HepG2 (cell line): ENCODE results near the gene CPO. TPM values are rescaled to one million over a fixed set of nuclear protein-coding genes. Genes with fewer than 3 reads are reported as not detected.

Source experiments
- ATAC-seq: fragments of 200-7000 bp; cut with Tn5 transposase; 3 replicates; pipeline ENCODE4 v1.9.1; 2020; ENCODE audit warnings: mild to moderate bottlenecking, moderate library complexity
- BruUV-seq: library from RNA; stranded (reverse); fragments of 400-500 nt; replicated peaks from 2 replicates; lab custom pipeline; 2021; lab: Mats Ljungman, UMichigan
- CTCF ChIA-PET: fragments of 300-600 bp; formaldehyde crosslinking; extraction: SDS; loops from one replicate; lab custom pipeline; 2021; ENCODE audit warnings: low total read pairs, inconsistent platforms, low intra/inter-chr PET ratio; lab: Yijun Ruan, JAX
- POLR2A ChIA-PET: fragments of 350-600 bp; sonication (Branson Sonifier 250); formaldehyde crosslinking; loops from one replicate; lab custom pipeline; 2020; ENCODE audit warnings: antibody characterized with exemption, inconsistent platforms; lab: Yijun Ruan, JAX
- DNase-seq: peaks from one replicate; pipeline ENCODE4 v3.0.0-alpha.2; 2015; ENCODE audit warnings: low spot score
- FAIRE-seq: peaks from 3 replicates; lab custom pipeline; 2011; peaks lifted over from hg19 to GRCh38; lab: Jason Lieb, UNC
- H2AFZ ChIP-seq: one replicate; pipeline ENCODE4 v1.6.1; 2011; ENCODE audit warnings: low read length, inconsistent platforms
- H3K27ac ChIP-seq: fragments of 300-600 bp; 3 replicates; pipeline ENCODE4 v1.8.0; 2011; ENCODE audit warnings: mixed run types, mild to moderate bottlenecking, mixed read lengths, low read length, inconsistent platforms; ENCODE audit not compliant: insufficient read depth; ENCODE audit errors: extremely low read length
- H3K27me3 ChIP-seq, 2 experiments: fragments of 200-600 bp in 1 of 2; 2 replicates in 1 of 2; 3 replicates in 1 of 2; pipeline versions ENCODE4 v1.6.0 to v1.8.0; 2011; ENCODE audit warnings: low read length in 2 of 2, mild to moderate bottlenecking in 2 of 2, moderate library complexity in 2 of 2, inconsistent platforms in 1 of 2; ENCODE audit not compliant: insufficient read depth in 2 of 2, control insufficient read depth in 1 of 2
- H3K36me3 ChIP-seq, 2 experiments: fragments of 200-600 bp in 1 of 2; replicated peaks in 1 of 2; 2 replicates in 1 of 2; 3 replicates in 1 of 2; pipeline versions ENCODE4 v1.5.1 to v1.8.0; 2011; ENCODE audit warnings: low read length in 2 of 2, inconsistent platforms in 1 of 2; ENCODE audit not compliant: insufficient read depth in 2 of 2, control insufficient read depth in 1 of 2
- H3K4me1 ChIP-seq: 2 replicates; pipeline ENCODE4 v1.5.1; 2012; ENCODE audit warnings: low read length, inconsistent platforms; ENCODE audit not compliant: insufficient read depth
- H3K4me2 ChIP-seq: 2 replicates; pipeline ENCODE4 v1.6.0; 2011; ENCODE audit warnings: low read depth, low read length, inconsistent platforms
- H3K4me3 ChIP-seq, 3 experiments: fragments of 200-600 bp in 1 of 3; sonication (generic), shearing (Covaris generic) in 1 of 3; replicated peaks in 1 of 3; 2 replicates each; pipeline ENCODE4 v1.5.1; 2011 to 2016; ENCODE audit warnings: low read length in 3 of 3, inconsistent platforms in 2 of 3, low read depth in 2 of 3, mild to moderate bottlenecking in 2 of 3, control low read depth in 1 of 3, mixed read lengths in 1 of 3; ENCODE audit not compliant: insufficient read depth in 1 of 3
- H3K79me2 ChIP-seq: one replicate; pipeline ENCODE4 v1.6.1; 2011; ENCODE audit warnings: low read length, inconsistent platforms; ENCODE audit not compliant: insufficient read depth
- H3K9ac ChIP-seq: 2 replicates; pipeline ENCODE4 v1.6.0; 2011; ENCODE audit warnings: mild to moderate bottlenecking, low read depth, low read length, inconsistent platforms; ENCODE audit not compliant: insufficient read depth
- H3K9me3 ChIP-seq: 2 replicates; pipeline ENCODE4 v1.5.1; 2012; ENCODE audit warnings: mild to moderate bottlenecking, low read length
- H4K20me1 ChIP-seq: 2 replicates; pipeline ENCODE4 v1.6.0; 2011; ENCODE audit warnings: inconsistent platforms, mild to moderate bottlenecking, low read length, moderate library complexity; ENCODE audit not compliant: insufficient read depth
- CBFB ChIP-seq: sonication (generic); formaldehyde crosslinking; IDR thresholded peaks from 2 replicates; pipeline ENCODE4 v1.4.0; 2020; ENCODE audit warnings: missing genetic modification reagents
- CENPT ChIP-seq: sonication (generic); formaldehyde crosslinking; IDR thresholded peaks from 2 replicates; pipeline ENCODE4 v1.8.0; 2022; ENCODE audit warnings: low read depth, mild to moderate bottlenecking, moderate library complexity, missing genetic modification reagents
- DDIT3 ChIP-seq: sonication (generic); formaldehyde crosslinking; IDR thresholded peaks from 2 replicates; pipeline ENCODE4 v1.4.0; 2020; ENCODE audit warnings: mild to moderate bottlenecking, missing genetic modification reagents
- RBFOX2 ChIP-seq: fragments of 200-400 bp; formaldehyde crosslinking; IDR thresholded peaks from 2 replicates; pipeline ENCODE4 v1.6.1; 2017; ENCODE audit warnings: low read depth, mild to moderate bottlenecking, low read length
- RERE ChIP-seq: IDR thresholded peaks from 2 replicates; pipeline ENCODE4 v1.6.1; 2016; ENCODE audit warnings: low read depth, missing genetic modification reagents, missing compliant biosample characterization
- SKI ChIP-seq: fragments of 450-650 bp; IDR thresholded peaks from one replicate; pipeline ENCODE4 v1.6.1; 2018; ENCODE audit warnings: mild to moderate bottlenecking; ENCODE audit not compliant: partially characterized antibody
- ZIK1 ChIP-seq: sonication (generic); formaldehyde crosslinking; IDR thresholded peaks from 2 replicates; pipeline ENCODE4 v1.5.0; 2020; ENCODE audit warnings: mild to moderate bottlenecking, low read depth, missing genetic modification reagents, borderline replicate concordance
- ZNF441 ChIP-seq: sonication (generic); formaldehyde crosslinking; IDR thresholded peaks from 2 replicates; pipeline ENCODE4 v1.7.0; 2021; ENCODE audit warnings: missing genetic modification reagents, borderline replicate concordance
- WGBS: methylation state at CpG from one replicate; pipeline ENCODE4 v1.1.6; 2017; ENCODE audit warnings: low lambda C conversion rate; 5-methylcytosine and 5-hydroxymethylcytosine counted together
- in situ Hi-C: cut with HindIII; loops from 2 replicates; pipeline ENCODE4 v1.10.0; 2017; ENCODE audit warnings: low pct_unique_long_range_greater_than_20kb; ENCODE audit not compliant: extremely low pct_ligation_motif_present
- intact Hi-C: fragments of 100-400 bp; cut with micrococcal nuclease; formaldehyde crosslinking; loops from one replicate; pipeline ENCODE4 v1.10.0; 2022; ENCODE audit not compliant: unreplicated experiment
- polyA plus RNA-seq, 8 experiments: library from polyadenylated mRNA; depleted of rRNA in 3 of 8; stranded (reverse) in 7 of 8; unstranded in 1 of 8; fragments of >200 nt; fragmentation: Illumina TruSeq in 4 of 8; extraction: Trizol in 4 of 8; gene quantifications; 2 replicates each; pipeline versions ENCODE4 v1.2.1 to v1.2.3, GENCODE V29; 2011 to 2016; ENCODE audit warnings: low read depth in 4 of 8, missing spikeins in 1 of 8, mixed read lengths in 1 of 8; ENCODE audit not compliant: insufficient read depth in 1 of 8
- total RNA-seq, 5 experiments: library from RNA; depleted of rRNA; stranded (reverse); fragments of >200 nt; fragmentation: Illumina TruSeq; extraction: Trizol; gene quantifications; 2 replicates each; pipeline ENCODE4 v1.2.3, GENCODE V29; 2016; ENCODE audit warnings: low read depth in 1 of 5
- TF ChIP-seq, protein P1 (sequence below): sonication (generic); formaldehyde crosslinking; IDR thresholded peaks from 2 replicates; pipeline ENCODE4 v1.5.0; 2020; ENCODE audit warnings: mild to moderate bottlenecking, missing genetic modification reagents, borderline replicate concordance
- TF ChIP-seq, protein P2 (sequence below): IDR thresholded peaks from 2 replicates; pipeline ENCODE4 v1.6.1; 2018; ENCODE audit warnings: missing genetic modification reagents

Gene CPO
- total and polyA plus RNA-seq, 2 of the 13 experiments (the other 11 are each of a cell fraction or from before 2014, with no cell fraction given), result 0.07 TPM; not detected in 1

- WGBS, result 0% methylated on average over 1 of the region's 1 CpG
- no TSS peak for BruUV-seq
- FAIRE-seq (no peak), ATAC-seq (no peak), DNase-seq (no peak)
- no peaks in the 10 kb centered on the region for H3K4me1 ChIP-seq
- intact Hi-C loops, result no loop called here
- ChIA-PET CTCF (no interaction called here), POLR2A (no interaction called here)
- no peak overlapping the region for H3K27ac ChIP-seq
- no peaks in the 10 kb centered on the region for H3K36me3 ChIP-seq
- no peaks in the 10 kb centered on the region for H3K9me3 ChIP-seq
- H3K79me2 ChIP-seq, result no peaks in the 10 kb centered on the region
- no peak overlapping the region for H2AFZ ChIP-seq
- no peak overlapping the region for H3K4me3 ChIP-seq
- H4K20me1 ChIP-seq, result no peaks in the 10 kb centered on the region
- TF ChIP-seq, protein P1, sequence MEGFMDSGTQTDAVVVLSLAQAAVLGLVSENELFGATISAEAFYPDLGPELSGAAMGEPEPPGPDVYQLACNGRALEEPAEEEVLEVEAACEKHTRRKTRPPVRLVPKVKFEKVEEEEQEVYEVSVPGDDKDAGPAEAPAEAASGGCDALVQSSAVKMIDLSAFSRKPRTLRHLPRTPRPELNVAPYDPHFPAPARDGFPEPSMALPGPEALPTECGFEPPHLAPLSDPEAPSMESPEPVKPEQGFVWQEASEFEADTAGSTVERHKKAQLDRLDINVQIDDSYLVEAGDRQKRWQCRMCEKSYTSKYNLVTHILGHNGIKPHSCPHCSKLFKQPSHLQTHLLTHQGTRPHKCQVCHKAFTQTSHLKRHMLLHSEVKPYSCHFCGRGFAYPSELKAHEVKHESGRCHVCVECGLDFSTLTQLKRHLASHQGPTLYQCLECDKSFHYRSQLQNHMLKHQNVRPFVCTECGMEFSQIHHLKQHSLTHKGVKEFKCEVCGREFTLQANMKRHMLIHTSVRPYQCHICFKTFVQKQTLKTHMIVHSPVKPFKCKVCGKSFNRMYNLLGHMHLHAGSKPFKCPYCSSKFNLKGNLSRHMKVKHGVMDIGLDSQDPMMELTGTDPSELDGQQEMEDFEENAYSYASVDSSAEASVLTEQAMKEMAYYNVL, result no peak
- TF ChIP-seq ZIK1 (CRISPR knock-in tag), result no peak
- TF ChIP-seq SKI, result no peak
- no peak for TF ChIP-seq RBFOX2
- no peak for TF ChIP-seq DDIT3
- TF ChIP-seq, all 625 proteins: peak for 0
- in situ Hi-C loops, result no loop called here
- Histone ChIP-seq H3K4me2 (no peak overlapping the region), H3K9ac (no peak overlapping the region), H3K27me3 (no peaks in the 10 kb centered on the region)
These were observed 48.4 kb upstream of the CPO start for GRCh38 chr2:206890926-206891325.

GRCh38 chr2:206915121-206915520 is 24.2 kb upstream of the CPO start:
- DNase-seq (peak; percentile 6), ATAC-seq (no peak), FAIRE-seq (no peak)
- H3K9me3 ChIP-seq, result no peaks in the 10 kb centered on the region
- H3K9ac ChIP-seq, result no peak overlapping the region
- no peaks in the 10 kb centered on the region for H3K27me3 ChIP-seq
- ChIA-PET POLR2A (no interaction called here), CTCF (no interaction called here)
- no peaks in the 10 kb centered on the region for H3K79me2 ChIP-seq
- H3K4me2 ChIP-seq, result no peak overlapping the region
- no TSS peak for BruUV-seq
- in situ Hi-C loops (no loop called here), intact Hi-C loops (no loop called here)
- no peak overlapping the region for H3K27ac ChIP-seq
- H3K4me3 ChIP-seq, result no peak overlapping the region
- no peaks in the 10 kb centered on the region for H3K36me3 ChIP-seq
- H4K20me1 ChIP-seq, result no peaks in the 10 kb centered on the region
- no peak overlapping the region for H2AFZ ChIP-seq
- H3K4me1 ChIP-seq, result no peaks in the 10 kb centered on the region
- WGBS, result 0% methylated on average over 1 of the region's 1 CpG
- TF ChIP-seq, protein P2, sequence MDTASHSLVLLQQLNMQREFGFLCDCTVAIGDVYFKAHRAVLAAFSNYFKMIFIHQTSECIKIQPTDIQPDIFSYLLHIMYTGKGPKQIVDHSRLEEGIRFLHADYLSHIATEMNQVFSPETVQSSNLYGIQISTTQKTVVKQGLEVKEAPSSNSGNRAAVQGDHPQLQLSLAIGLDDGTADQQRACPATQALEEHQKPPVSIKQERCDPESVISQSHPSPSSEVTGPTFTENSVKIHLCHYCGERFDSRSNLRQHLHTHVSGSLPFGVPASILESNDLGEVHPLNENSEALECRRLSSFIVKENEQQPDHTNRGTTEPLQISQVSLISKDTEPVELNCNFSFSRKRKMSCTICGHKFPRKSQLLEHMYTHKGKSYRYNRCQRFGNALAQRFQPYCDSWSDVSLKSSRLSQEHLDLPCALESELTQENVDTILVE (CRISPR knock-in tag), result no peak
- TF ChIP-seq ZNF441 (CRISPR knock-in tag) (no peak), CBFB (CRISPR knock-in tag) (no peak), CENPT (CRISPR knock-in tag) (no peak), RERE (CRISPR knock-in tag) (no peak)
